Kidney (tissue), 14 donors: Measurements from ENCODE around the gene TRAF3IP1. TPM values are rescaled to one million over a fixed set of nuclear protein-coding genes. Genes with fewer than 3 reads are reported as not detected.

Source experiments
- DNase-seq, 5 donors: peaks; one replicate each; pipeline ENCODE4 v3.0.0-alpha.2; 2013 to 2020
- FAIRE-seq: peaks from 2 replicates; lab custom pipeline; 2012; peaks lifted over from hg19 to GRCh38; lab: Jason Lieb, UNC
- H3K27ac ChIP-seq, 2 donors: one replicate each; pipeline ENCODE4 v1.7.0; 2013; ENCODE audit warnings: low read depth in 2 of 2, low read length in 2 of 2, inconsistent platforms in 1 of 2
- H3K27me3 ChIP-seq: one replicate; pipeline ENCODE4 v1.7.1; 2013; ENCODE audit warnings: low read length, inconsistent platforms; ENCODE audit not compliant: control insufficient read depth, insufficient read depth
- H3K36me3 ChIP-seq, 3 donors: one replicate each; pipeline versions ENCODE4 v1.7.0 to v1.7.1; 2013; ENCODE audit warnings: low read length in 3 of 3, control low read depth in 1 of 3, inconsistent platforms in 1 of 3; ENCODE audit not compliant: insufficient read depth in 3 of 3, control insufficient read depth in 2 of 3
- H3K4me1 ChIP-seq, 3 donors: one replicate each; pipeline versions ENCODE4 v1.7.0 to v1.7.1; 2013; ENCODE audit warnings: low read length in 3 of 3, inconsistent platforms in 1 of 3, low read depth in 1 of 3; ENCODE audit not compliant: control insufficient read depth in 2 of 3, insufficient read depth in 2 of 3
- H3K4me3 ChIP-seq, 3 donors: one replicate each; pipeline versions ENCODE4 v1.7.0 to v1.8.1; 2013; ENCODE audit warnings: low read length in 3 of 3, control low read depth in 1 of 3, inconsistent platforms in 1 of 3
- H3K9ac ChIP-seq, 3 donors: one replicate each; pipeline versions ENCODE4 v1.7.0 to v1.7.1; 2013; ENCODE audit warnings: low read length in 3 of 3, control low read depth in 1 of 3, inconsistent platforms in 1 of 3
- H3K9me3 ChIP-seq, 3 donors: one replicate each; pipeline versions ENCODE4 v1.7.0 to v1.7.1; 2013; ENCODE audit warnings: low read length in 3 of 3, control low read depth in 1 of 3, inconsistent platforms in 1 of 3; ENCODE audit not compliant: control insufficient read depth in 2 of 3, insufficient read depth in 1 of 3
- CTCF ChIP-seq: IDR thresholded peaks from 3 replicates; pipeline ENCODE4 v1.5.1; 2012; ENCODE audit warnings: mild to moderate bottlenecking, moderate library complexity, borderline replicate concordance; ENCODE audit not compliant: insufficient read depth; ENCODE audit errors: extremely low read depth
- intact Hi-C: fragments of 100-400 bp; cut with DNase I; formaldehyde crosslinking; loops from one replicate; pipeline ENCODE4 v1.11.1; 2022
- polyA plus RNA-seq: library from polyadenylated mRNA; stranded (reverse); fragments of 350-450 nt; fragmentation: Illumina TruSeq; extraction: RNeasy Lipid Tissue Mini Kit (QIAGEN cat#74804); gene quantifications from one replicate; pipeline ENCODE4 v1.2.3, GENCODE V29; 2014; ENCODE audit warnings: low read depth, low replicate concordance; ENCODE audit not compliant: insufficient read depth
- total RNA-seq: library from RNA; stranded (reverse); fragmentation: NEBNext Ultra II Directional; extraction: Animal tissue kit (Norgen Biotek cat#: 25700); gene quantifications from one replicate; pipeline ENCODE4 v1.2.1, GENCODE V29; 2021
- donor health status: control.
- donor health status: control.
- donor health status: control.
- donor health status: control.
- donor health status: control.
- donor health status: DM: yes; HTN: yes; CAD: no.
- donor health status: Normal renal cell carcinoma (clear cell type).

The TRAF3IP1 gene
- total and polyA plus RNA-seq, 2 donors from 2014 or later: 6.4 to 24.2 TPM

- intact Hi-C loops: no loop called here
These were observed 76.3 kb downstream of the TRAF3IP1 start for GRCh38 chr2:238396663-238397062.

GRCh38 chr2:238397356-238397755 lies 77.0 kb downstream of the TRAF3IP1 start:
- Histone ChIP-seq H3K36me3 (peaks cover 0 to 3% (median 2%) of the 10 kb centered on the region in 3 donors), H3K9ac (no peak overlapping the region), H3K9me3 (no peaks in the 10 kb centered on the region), H3K4me1 (no peaks in the 10 kb centered on the region), H3K27me3 (no peaks in the 10 kb centered on the region), H3K27ac (no peak overlapping the region), H3K4me3 (no peak overlapping the region)
- TF ChIP-seq CTCF: no peak
- intact Hi-C loops: no loop called here
- FAIRE-seq (no peak), DNase-seq (no peak)

More at GRCh38 chr2:238396663-238397062, 76.3 kb downstream of the TRAF3IP1 start:
- no peak overlapping the region for H3K27ac ChIP-seq
- no peaks in the 10 kb centered on the region for H3K27me3 ChIP-seq
- DNase-seq (no peak), FAIRE-seq (no peak)
- peaks cover 0 to 3% (median 2%) of the 10 kb centered on the region in 3 donors for H3K36me3 ChIP-seq
- no peak overlapping the region for H3K9ac ChIP-seq
- H3K9me3 ChIP-seq: no peaks in the 10 kb centered on the region
- no peak for TF ChIP-seq CTCF
- H3K4me3 ChIP-seq: no peak overlapping the region
- no peaks in the 10 kb centered on the region for H3K4me1 ChIP-seq

- no peak for FAIRE-seq
- intact Hi-C loops: no loop called here
- no peak overlapping the region for H3K4me3 ChIP-seq
- no peak overlapping the region for H3K9ac ChIP-seq
- no peak for DNase-seq
- H3K9me3 ChIP-seq: no peaks in the 10 kb centered on the region
- no peaks in the 10 kb centered on the region for H3K27me3 ChIP-seq
- no peak overlapping the region for H3K27ac ChIP-seq
- H3K4me1 ChIP-seq: no peaks in the 10 kb centered on the region
- H3K36me3 ChIP-seq: peaks cover 0 to 3% (median 2%) of the 10 kb centered on the region in 3 donors
- no peak for TF ChIP-seq CTCF
These were observed 78.3 kb downstream of the TRAF3IP1 start for GRCh38 chr2:238398577-238398976.

- FAIRE-seq (no peak), DNase-seq (no peak)
- no peak overlapping the region for H3K4me3 ChIP-seq
- no peak overlapping the region for H3K9ac ChIP-seq
- TF ChIP-seq CTCF: no peak
- H3K27ac ChIP-seq: no peak overlapping the region
- intact Hi-C loops: no loop called here
- no peaks in the 10 kb centered on the region for H3K4me1 ChIP-seq
- peaks cover 0 to 3% (median 2%) of the 10 kb centered on the region in 3 donors for H3K36me3 ChIP-seq
- H3K9me3 ChIP-seq: no peaks in the 10 kb centered on the region
- no peaks in the 10 kb centered on the region for H3K27me3 ChIP-seq
These were observed 78.8 kb downstream of the TRAF3IP1 start for GRCh38 chr2:238399094-238399493.
